Gastroesophageal sphincter (tissue), 4 donors: ENCODE measurements around the gene GNG2. TPM values are rescaled to one million over a fixed set of nuclear protein-coding genes. Genes with fewer than 3 reads are reported as not detected.

Source experiments
- ATAC-seq: fragments of 150-250 bp; one replicate; pipeline ENCODE4 v1.9.1; 2016; ENCODE audit warnings: mild to moderate bottlenecking, moderate library complexity
- H3K27ac ChIP-seq, 4 donors: fragments of 200-600 bp; sonication (generic) in 3 of 4; 1 replicate in 3 of 4; 2 replicates in 1 of 4; pipeline ENCODE4 v1.5.1; 2016 to 2019
- H3K27me3 ChIP-seq: fragments of 200-600 bp; sonication (generic); one replicate; pipeline ENCODE4 v1.5.1; 2019
- H3K36me3 ChIP-seq, 2 donors: fragments of 200-600 bp; sonication (generic); one replicate each; pipeline ENCODE4 v1.5.1; 2019; ENCODE audit warnings: control low read depth in 1 of 2
- H3K4me1 ChIP-seq, 3 donors: fragments of 200-600 bp; sonication (generic); 1 replicate in 2 of 3; 2 replicates in 1 of 3; pipeline ENCODE4 v1.5.1; 2016 to 2019; ENCODE audit warnings: control low read depth in 2 of 3
- H3K4me3 ChIP-seq, 2 donors: fragments of 200-600 bp; sonication (generic); one replicate each; pipeline ENCODE4 v1.5.1; 2019; ENCODE audit warnings: mild to moderate bottlenecking in 1 of 2, moderate library complexity in 1 of 2
- H3K9me3 ChIP-seq, 3 donors: fragments of 200-600 bp; sonication (generic); one replicate each; pipeline ENCODE4 v1.5.1; 2017 to 2019; ENCODE audit warnings: control low read depth in 2 of 3
- EP300 ChIP-seq: sonication (generic); formaldehyde crosslinking; IDR thresholded peaks from one replicate; pipeline ENCODE4 v1.6.1; 2017; ENCODE audit warnings: antibody characterized with exemption, mild to moderate bottlenecking
- POLR2A ChIP-seq, 2 donors: fragments of 450-650 bp; IDR thresholded peaks; one replicate each; pipeline ENCODE4 v1.6.1; 2017; ENCODE audit warnings: antibody characterized with exemption in 2 of 2, mild to moderate bottlenecking in 2 of 2, moderate library complexity in 1 of 2
- POLR2AphosphoS5 ChIP-seq: sonication (generic); formaldehyde crosslinking; IDR thresholded peaks from one replicate; pipeline ENCODE4 v1.6.1; 2017; ENCODE audit warnings: antibody characterized with exemption
- WGBS, 2 donors: methylation state at CpG; one replicate each; pipeline ENCODE4 v1.1.5; 2018; ENCODE audit warnings: low coverage in 1 of 2; 5-methylcytosine and 5-hydroxymethylcytosine counted together
- total RNA-seq, 4 donors: library from RNA; depleted of rRNA; stranded (reverse); fragments of >200 nt; gene quantifications; one replicate each; pipeline ENCODE4 v1.1.0, GENCODE V29; 2016
- TF ChIP-seq, protein P1 (sequence below), 4 experiments: fragments of 200-600 bp in 2 of 4; fragments of 450-650 bp in 2 of 4; sonication (generic) in 1 of 4; IDR thresholded peaks; one replicate each; pipeline ENCODE4 v1.5.1; 2017 to 2019; ENCODE audit warnings: antibody characterized with exemption in 4 of 4, mild to moderate bottlenecking in 2 of 4, moderate library complexity in 2 of 4

GNG2 gene
- total RNA-seq, 4 donors from 2014 or later = 15.7 to 21.2 (median 17.8) TPM

DNA sequence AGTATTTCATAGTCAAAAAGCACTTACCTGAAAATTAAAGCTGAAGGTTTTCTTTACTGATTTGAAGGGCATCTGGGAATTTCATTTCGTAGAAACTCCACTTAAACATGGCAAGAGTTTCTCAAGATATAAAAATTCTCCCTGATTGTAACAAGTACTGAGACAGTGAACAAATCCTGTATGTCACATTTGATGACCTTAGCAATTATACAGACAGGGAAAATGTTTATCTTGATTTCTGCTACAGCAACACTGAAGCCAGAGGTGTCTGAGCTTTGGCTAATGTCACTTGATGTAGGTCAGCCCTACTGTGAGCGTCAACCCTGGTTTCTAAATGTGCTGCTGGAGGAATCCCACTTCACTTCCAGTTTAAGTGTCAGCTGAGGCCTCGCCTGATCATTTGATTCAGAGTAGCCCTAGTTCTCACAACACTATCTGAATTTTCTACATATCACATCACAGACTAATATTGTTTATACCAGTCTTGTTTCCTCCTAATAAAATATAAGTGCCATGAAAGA is 149.8 kb downstream of the GNG2 start:
- Histone ChIP-seq H3K27ac (peak overlapping the region in 1 of 4 donors; percentile 20), H3K9me3 (no peaks in the 10 kb centered on the region), H3K4me3 (no peak overlapping the region), H3K27me3 (no peaks in the 10 kb centered on the region), H3K36me3 (peaks cover 14 to 91% of the 10 kb centered on the region in 2 donors), H3K4me1 (peaks cover 0 to 62% (median 7%) of the 10 kb centered on the region in 3 donors)
- ATAC-seq = no peak
- TF ChIP-seq, protein P1, sequence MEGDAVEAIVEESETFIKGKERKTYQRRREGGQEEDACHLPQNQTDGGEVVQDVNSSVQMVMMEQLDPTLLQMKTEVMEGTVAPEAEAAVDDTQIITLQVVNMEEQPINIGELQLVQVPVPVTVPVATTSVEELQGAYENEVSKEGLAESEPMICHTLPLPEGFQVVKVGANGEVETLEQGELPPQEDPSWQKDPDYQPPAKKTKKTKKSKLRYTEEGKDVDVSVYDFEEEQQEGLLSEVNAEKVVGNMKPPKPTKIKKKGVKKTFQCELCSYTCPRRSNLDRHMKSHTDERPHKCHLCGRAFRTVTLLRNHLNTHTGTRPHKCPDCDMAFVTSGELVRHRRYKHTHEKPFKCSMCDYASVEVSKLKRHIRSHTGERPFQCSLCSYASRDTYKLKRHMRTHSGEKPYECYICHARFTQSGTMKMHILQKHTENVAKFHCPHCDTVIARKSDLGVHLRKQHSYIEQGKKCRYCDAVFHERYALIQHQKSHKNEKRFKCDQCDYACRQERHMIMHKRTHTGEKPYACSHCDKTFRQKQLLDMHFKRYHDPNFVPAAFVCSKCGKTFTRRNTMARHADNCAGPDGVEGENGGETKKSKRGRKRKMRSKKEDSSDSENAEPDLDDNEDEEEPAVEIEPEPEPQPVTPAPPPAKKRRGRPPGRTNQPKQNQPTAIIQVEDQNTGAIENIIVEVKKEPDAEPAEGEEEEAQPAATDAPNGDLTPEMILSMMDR (IDR thresholded peaks at IDR 0.05) = no peak
- TF ChIP-seq POLR2A (IDR thresholded peaks at IDR 0.05) (no peak), EP300 (no peak), POLR2AphosphoS5 (no peak)
- 59 to 83% methylated on average over 2 to 3 of the region's 3 CpGs for WGBS, 2 donors

DNA sequence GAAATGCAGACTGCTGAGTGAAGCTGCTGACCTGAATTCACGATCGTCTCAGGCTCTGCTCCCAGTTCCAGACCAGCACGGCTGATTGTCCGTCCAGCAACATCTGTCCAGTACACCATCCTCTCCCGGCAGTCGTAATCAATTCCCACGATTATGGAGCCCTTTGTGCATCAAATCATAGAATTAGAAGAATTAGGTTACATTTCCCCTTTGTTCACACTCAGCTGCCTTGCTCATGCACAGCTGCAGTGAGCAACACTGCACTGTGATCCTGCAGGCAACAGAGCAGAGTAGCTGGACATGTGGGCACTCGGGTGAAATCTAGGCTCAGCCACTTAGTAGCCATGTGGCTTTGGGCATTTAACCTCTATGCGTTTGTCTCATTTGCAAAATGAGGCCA is 151.1 kb downstream of the GNG2 start:
- TF ChIP-seq POLR2AphosphoS5 (no peak), EP300 (no peak), POLR2A (IDR thresholded peaks at IDR 0.05) (no peak)
- TF ChIP-seq, protein P1 (IDR thresholded peaks at IDR 0.05) = no peak
- no peak overlapping the region for H3K4me3 ChIP-seq
- no peaks in the 10 kb centered on the region for H3K9me3 ChIP-seq
- peaks cover 0 to 59% (median 7%) of the 10 kb centered on the region in 3 donors for H3K4me1 ChIP-seq
- peaks cover 6 to 89% of the 10 kb centered on the region in 2 donors for H3K36me3 ChIP-seq
- no peak for ATAC-seq
- H3K27me3 ChIP-seq = no peaks in the 10 kb centered on the region
- H3K27ac ChIP-seq = no peak overlapping the region
- WGBS, 2 donors = 91 to 93% methylated on average over 7 to 8 of the region's 9 CpGs

DNA sequence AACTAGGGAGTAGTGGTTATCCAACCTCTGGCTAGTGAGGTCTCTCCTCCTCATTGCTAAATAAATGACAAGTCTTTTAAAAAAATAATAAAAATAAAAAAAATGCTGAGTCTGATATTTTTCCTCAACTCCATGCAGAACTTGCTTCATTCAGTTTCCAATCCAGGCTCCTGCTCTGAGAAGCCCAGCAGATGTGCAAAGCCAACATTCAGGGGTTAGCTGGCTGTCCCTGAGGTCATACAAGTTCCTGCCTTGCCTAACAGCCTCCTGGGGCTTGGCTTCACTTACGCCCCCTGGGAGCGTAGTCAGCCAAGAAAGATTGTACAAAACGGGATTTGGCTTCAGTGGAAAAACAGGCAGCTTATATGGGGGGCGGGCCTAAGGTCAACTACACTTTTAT is 152.2 kb downstream of the GNG2 start:
- Histone ChIP-seq H3K27me3 (no peaks in the 10 kb centered on the region), H3K4me3 (no peak overlapping the region), H3K36me3 (peaks cover 3 to 86% of the 10 kb centered on the region in 2 donors), H3K4me1 (peaks cover 0 to 50% (median 7%) of the 10 kb centered on the region in 3 donors), H3K27ac (peak overlapping the region in 3 of 4 donors; percentile 14 to 51 (median 28)), H3K9me3 (no peaks in the 10 kb centered on the region)
- peak; percentile 78 for ATAC-seq
- WGBS, 2 donors = 12 to 67% methylated on average over 1 to 2 of the region's 4 CpGs
- TF ChIP-seq, protein P1 (IDR thresholded peaks at IDR 0.05) = no peak
- no peak for TF ChIP-seq EP300
- peak; percentile 72 for TF ChIP-seq POLR2AphosphoS5
- TF ChIP-seq POLR2A (IDR thresholded peaks at IDR 0.05) = no peak

DNA sequence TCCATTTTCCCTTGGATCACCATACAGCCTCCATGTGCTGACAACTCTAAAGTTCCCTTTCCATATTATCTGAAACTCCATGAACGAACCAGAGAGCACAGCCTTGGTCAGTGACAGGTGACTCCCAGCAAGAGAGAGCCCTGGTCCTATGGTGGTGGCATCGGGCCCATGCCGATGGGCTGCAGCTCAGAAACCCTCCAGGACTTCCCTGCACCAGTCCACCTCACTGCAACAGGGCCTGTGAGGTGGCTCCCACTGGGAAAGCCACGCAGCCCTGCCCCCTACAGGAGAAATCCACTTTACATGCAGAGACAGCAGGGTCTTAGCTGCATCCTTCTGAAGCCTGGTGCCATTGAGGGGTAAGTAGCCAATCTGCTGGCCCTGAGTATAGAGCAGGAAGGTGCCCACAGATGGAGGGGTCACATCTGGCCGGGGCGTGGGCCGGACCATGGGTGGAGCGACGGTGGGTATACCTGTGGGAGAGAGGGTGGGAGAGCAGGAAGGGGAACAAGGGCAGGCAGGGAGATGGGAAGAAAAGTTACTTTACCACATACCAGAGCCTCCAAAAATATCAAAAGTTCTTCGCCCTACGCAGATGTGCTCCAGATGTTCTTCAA is 153.7 kb downstream of the GNG2 start:
- ATAC-seq = no peak
- Histone ChIP-seq H3K36me3 (peaks cover 0 to 86% of the 10 kb centered on the region in 2 donors), H3K4me1 (peaks cover 0 to 49% (median 7%) of the 10 kb centered on the region in 3 donors), H3K27ac (peak overlapping the region in 2 of 4 donors; percentile 4 to 11), H3K4me3 (no peak overlapping the region), H3K9me3 (no peaks in the 10 kb centered on the region), H3K27me3 (no peaks in the 10 kb centered on the region)
- WGBS, 2 donors = 74 to 82% methylated on average over 6 to 7 of the region's 11 CpGs
- TF ChIP-seq EP300 (no peak), POLR2AphosphoS5 (no peak), POLR2A (IDR thresholded peaks at IDR 0.05) (no peak)
- TF ChIP-seq, protein P1 (IDR thresholded peaks at IDR 0.05) = no peak
